HFF-Myc (cell line): ENCODE data around the gene MYF6.

Experiments used
- DNase-seq: peaks from one replicate; pipeline ENCODE4 v3.0.0-alpha.2; 2011; ENCODE audit warnings: low read depth; ENCODE audit errors: extremely low read depth
- H3K4me3 ChIP-seq: replicated peaks from 2 replicates; pipeline ENCODE4 v1.5.1; 2011; ENCODE audit warnings: low read depth, mild to moderate bottlenecking, control low read depth, low read length
- TF ChIP-seq, protein P1 (sequence below): IDR thresholded peaks from 2 replicates; pipeline ENCODE4 v1.5.1; 2012; ENCODE audit warnings: mild to moderate bottlenecking, low read depth, low read length, control low read depth; ENCODE audit errors: missing control alignments

Gene MYF6

DNA sequence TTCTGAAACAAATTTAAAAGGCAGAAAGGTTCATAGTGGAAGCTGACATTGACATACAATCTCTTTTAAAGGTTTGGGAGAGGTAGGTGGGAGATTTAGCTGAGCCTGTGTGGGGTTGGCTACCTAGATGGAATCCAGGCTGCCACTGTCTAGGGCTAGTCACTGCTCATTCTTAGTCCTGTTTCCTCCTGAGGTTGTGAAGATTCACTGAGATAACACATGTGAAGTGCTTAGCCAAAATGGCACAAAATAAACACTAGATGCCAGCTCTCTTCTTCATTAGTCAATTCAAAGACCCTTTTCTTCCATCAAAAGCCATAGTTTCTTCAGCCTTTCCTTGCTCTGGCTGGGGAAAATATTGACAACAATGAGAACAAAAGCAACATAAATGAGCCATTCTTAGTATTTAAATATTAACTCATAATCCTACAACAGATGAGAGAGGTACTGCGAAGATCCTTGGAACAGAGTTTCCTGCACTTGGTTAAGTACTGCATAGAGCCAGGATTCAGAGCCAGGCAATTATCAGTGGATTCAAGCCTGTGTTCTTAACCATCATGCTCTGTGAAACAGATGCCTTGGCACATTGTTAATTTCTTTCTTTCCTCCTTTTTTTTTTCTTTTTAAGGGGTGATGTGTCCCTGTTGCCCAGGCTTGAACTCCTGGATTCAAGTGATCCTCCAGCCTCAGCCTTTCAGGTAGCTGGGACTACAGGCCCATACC lies 3.5 kb downstream of the MYF6 start:
- H3K4me3 ChIP-seq: no peak overlapping the region
- no peak for DNase-seq
- TF ChIP-seq, protein P1, sequence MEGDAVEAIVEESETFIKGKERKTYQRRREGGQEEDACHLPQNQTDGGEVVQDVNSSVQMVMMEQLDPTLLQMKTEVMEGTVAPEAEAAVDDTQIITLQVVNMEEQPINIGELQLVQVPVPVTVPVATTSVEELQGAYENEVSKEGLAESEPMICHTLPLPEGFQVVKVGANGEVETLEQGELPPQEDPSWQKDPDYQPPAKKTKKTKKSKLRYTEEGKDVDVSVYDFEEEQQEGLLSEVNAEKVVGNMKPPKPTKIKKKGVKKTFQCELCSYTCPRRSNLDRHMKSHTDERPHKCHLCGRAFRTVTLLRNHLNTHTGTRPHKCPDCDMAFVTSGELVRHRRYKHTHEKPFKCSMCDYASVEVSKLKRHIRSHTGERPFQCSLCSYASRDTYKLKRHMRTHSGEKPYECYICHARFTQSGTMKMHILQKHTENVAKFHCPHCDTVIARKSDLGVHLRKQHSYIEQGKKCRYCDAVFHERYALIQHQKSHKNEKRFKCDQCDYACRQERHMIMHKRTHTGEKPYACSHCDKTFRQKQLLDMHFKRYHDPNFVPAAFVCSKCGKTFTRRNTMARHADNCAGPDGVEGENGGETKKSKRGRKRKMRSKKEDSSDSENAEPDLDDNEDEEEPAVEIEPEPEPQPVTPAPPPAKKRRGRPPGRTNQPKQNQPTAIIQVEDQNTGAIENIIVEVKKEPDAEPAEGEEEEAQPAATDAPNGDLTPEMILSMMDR: no peak

DNA sequence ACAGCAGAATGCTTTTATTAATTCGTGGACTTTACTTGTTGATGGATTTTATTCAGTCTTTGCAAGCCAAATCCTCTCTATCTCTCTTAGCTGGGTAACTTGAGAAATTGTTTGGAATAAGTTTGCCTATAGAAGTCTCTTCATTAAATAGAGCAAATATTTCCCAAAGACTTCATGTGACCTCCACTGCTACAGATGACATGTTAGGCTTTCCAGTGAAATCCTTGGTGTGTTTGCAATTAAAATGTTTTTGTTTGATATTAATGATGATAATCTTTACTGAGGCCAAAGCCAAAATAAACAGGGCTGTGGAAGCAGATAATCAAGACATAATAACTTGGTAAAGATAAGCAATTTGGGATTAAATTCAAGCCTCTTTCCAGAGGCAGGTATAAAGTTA lies 4.4 kb downstream of the MYF6 start:
- TF ChIP-seq, protein P1: no peak
- DNase-seq: no peak

DNA sequence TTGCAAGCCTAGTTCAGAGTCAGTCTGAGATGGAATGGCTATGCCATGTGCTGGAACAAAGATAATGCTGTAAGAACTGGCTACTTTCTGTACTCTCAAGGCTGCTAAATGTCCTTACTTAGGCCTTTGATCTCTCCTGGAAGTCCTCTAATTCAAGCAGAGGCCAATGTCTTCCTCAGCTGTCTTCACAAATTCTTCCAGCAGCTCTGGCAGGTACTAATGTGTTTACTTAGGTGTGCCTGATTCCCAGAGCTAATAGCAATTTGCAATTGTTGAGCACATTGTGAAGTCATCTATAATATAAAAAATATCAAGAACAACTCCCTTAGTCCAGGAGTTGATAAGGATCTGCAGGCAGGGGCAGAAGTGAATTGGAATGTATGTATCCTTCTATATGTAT lies 5.4 kb downstream of the MYF6 start:
- H3K4me3 ChIP-seq: no peak overlapping the region
- TF ChIP-seq, protein P1: no peak
- no peak for DNase-seq

More for the DNA sequence above, 4.4 kb downstream of the MYF6 start:
- H3K4me3 ChIP-seq: no peak overlapping the region

DNA sequence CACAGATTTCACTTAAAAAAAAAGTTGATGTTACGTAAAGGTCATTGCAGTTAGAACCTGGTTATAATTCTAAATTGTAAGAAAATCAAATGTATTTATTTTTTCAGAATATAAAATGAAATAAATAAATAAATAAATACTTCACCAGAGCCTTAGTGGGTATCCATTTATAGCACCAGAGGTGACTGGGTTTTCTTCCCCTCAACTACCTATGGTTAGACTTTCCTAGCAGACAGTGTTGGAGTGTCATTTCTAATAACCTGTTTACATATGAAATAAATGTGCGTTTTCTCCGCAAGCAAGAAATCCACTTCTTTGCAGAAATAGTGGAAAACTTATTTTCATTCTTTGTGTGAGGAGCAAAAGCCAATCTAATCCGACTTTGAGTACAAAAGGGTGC lies 6.0 kb downstream of the MYF6 start:
- H3K4me3 ChIP-seq: no peak overlapping the region
- no peak for DNase-seq
- TF ChIP-seq, protein P1: no peak

DNA sequence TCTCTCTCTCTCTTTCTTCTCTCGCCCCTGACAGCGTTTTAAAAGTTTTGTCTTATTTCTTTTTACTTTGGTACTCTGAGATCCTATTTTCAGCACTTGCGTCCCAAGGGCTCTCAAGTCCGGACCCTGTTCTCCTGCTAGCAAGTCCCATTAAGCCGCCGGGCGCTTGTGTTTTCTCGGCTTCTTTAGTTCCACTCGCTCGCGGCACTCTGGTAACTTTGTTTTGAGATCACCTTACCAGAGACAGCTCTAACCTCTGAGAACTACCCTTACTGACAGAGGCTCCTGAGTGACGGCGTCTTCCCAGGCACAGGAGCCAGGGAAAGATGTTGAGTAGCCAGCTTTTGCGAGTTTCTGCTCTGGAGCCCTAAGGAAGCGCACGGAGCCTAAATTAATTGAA lies 6.6 kb downstream of the MYF6 start:
- TF ChIP-seq, protein P1: no peak
- H3K4me3 ChIP-seq: peak overlapping the region; percentile 8; the same call in 1 of the 2 replicates
- no peak for DNase-seq

DNA sequence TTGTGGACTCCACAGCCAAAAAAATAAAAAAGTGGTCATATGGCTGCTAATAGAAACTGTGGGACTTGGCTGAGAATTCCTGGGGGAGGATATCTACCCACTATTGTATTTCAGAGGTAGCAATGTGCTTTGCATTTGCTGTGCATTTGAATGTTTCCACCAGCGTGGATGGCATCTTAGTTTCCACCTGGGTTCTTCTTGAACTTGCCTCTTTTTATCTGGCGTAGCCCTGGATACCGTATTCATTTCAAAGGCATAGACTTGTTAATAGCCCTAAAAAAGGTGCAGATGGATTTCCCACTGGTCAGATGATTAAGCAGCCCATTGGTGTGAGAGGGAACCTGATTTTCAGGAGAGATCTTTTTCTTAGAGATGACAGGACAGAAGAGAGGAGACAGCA lies 7.4 kb downstream of the MYF6 start:
- TF ChIP-seq, protein P1: no peak
- no peak for DNase-seq
- no peak overlapping the region for H3K4me3 ChIP-seq
